GM21529 (cell line): ENCODE results near the gene TENM4.

Experiments used
- ATAC-seq: cut with Tn5 transposase; IDR thresholded peaks from one replicate; pipeline ENCODE4 v1.9.1; 2021; ENCODE audit not compliant: unreplicated experiment

The TENM4 gene

GRCh38 chr11:78772186-78772585 is 668.6 kb downstream of the TENM4 start:
- ATAC-seq = no peak

GRCh38 chr11:78770931-78771330 is 669.9 kb downstream of the TENM4 start:
- ATAC-seq = no peak

- ATAC-seq = no peak
Measured at GRCh38 chr11:78768971-78769370, 671.9 kb downstream of the TENM4 start.

- no peak for ATAC-seq
Measured at GRCh38 chr11:78768345-78768744, 672.5 kb downstream of the TENM4 start.

GRCh38 chr11:78767027-78767932 is 673.5 kb downstream of the TENM4 start:
- no peak for ATAC-seq

GRCh38 chr11:78764946-78765345 is 675.9 kb downstream of the TENM4 start:
- no peak for ATAC-seq

GRCh38 chr11:78763664-78764063 is 677.2 kb downstream of the TENM4 start:
- no peak for ATAC-seq

- ATAC-seq = no peak
Measured at GRCh38 chr11:78762105-78762504, 678.7 kb downstream of the TENM4 start.

GRCh38 chr11:78759071-78759470 is 681.8 kb downstream of the TENM4 start:
- no peak for ATAC-seq

GRCh38 chr11:78753297-78753696 is 687.5 kb downstream of the TENM4 start:
- ATAC-seq = no peak

GRCh38 chr11:78752494-78752893 is 688.3 kb downstream of the TENM4 start:
- no peak for ATAC-seq

GRCh38 chr11:78748918-78749690 is 691.7 kb downstream of the TENM4 start:
- ATAC-seq = no peak

- no peak for ATAC-seq
Measured at GRCh38 chr11:78744949-78745348, 695.9 kb downstream of the TENM4 start.

- no peak for ATAC-seq
Measured at GRCh38 chr11:78744202-78744601, 696.6 kb downstream of the TENM4 start.

GRCh38 chr11:78742430-78742829 is 698.4 kb downstream of the TENM4 start:
- no peak for ATAC-seq

- ATAC-seq = no peak
Measured at GRCh38 chr11:78741741-78742140, 699.1 kb downstream of the TENM4 start.

GRCh38 chr11:78740199-78741071 is 700.4 kb downstream of the TENM4 start:
- no peak for ATAC-seq

GRCh38 chr11:78737891-78738290 is 702.9 kb downstream of the TENM4 start:
- ATAC-seq = no peak

- ATAC-seq = no peak
Measured at GRCh38 chr11:78737301-78737700, 703.5 kb downstream of the TENM4 start.

GRCh38 chr11:78735711-78736110 is 705.1 kb downstream of the TENM4 start:
- no peak for ATAC-seq

- no peak for ATAC-seq
Measured at GRCh38 chr11:78733031-78733430, 707.8 kb downstream of the TENM4 start.
